C4-2B (cell line): Measurements from ENCODE around the gene GRID1.

Experiments used
- ZFX ChIP-seq: fragments of 450-650 bp; IDR thresholded peaks from 2 replicates; pipeline ENCODE4 v1.6.1; 2017
- TF ChIP-seq, protein P1 (sequence below): fragments of 450-650 bp; conservative IDR thresholded peaks from 2 replicates; pipeline ENCODE4 v1.5.1; 2017; ENCODE audit warnings: mild to moderate bottlenecking

DNA sequence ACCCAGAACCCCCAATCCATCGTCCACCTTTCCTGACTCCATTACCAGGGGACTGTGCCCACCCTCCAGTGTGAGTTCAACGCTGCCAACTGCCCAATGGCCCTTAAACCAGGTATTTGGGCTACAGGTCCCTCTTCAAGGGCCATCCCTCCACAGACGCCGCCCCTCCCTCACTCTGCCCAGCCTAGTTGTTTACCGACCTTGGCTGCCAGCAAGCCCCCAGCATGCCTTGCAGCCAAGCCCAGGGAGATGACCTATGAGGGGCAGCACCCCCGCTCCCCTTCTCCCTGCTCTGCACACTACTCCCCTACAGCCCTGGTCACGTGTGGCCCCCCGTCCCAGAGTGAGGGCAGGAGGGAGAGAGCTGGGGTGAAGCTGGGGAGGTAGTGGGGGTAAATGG, 147.3 kb downstream of the GRID1 start:
- TF ChIP-seq, protein P1, sequence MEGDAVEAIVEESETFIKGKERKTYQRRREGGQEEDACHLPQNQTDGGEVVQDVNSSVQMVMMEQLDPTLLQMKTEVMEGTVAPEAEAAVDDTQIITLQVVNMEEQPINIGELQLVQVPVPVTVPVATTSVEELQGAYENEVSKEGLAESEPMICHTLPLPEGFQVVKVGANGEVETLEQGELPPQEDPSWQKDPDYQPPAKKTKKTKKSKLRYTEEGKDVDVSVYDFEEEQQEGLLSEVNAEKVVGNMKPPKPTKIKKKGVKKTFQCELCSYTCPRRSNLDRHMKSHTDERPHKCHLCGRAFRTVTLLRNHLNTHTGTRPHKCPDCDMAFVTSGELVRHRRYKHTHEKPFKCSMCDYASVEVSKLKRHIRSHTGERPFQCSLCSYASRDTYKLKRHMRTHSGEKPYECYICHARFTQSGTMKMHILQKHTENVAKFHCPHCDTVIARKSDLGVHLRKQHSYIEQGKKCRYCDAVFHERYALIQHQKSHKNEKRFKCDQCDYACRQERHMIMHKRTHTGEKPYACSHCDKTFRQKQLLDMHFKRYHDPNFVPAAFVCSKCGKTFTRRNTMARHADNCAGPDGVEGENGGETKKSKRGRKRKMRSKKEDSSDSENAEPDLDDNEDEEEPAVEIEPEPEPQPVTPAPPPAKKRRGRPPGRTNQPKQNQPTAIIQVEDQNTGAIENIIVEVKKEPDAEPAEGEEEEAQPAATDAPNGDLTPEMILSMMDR, result no peak
- TF ChIP-seq ZFX, result no peak
